GM12878 (cell line): ENCODE data around the gene ARID1A. TPM values are rescaled to one million over a fixed set of nuclear protein-coding genes. Genes with fewer than 3 reads are reported as not detected.

Experiments
- ATAC-seq: fragments of 200-7000 bp; cut with Tn5 transposase; 3 replicates; pipeline ENCODE4 v1.9.1; 2020; ENCODE audit warnings: mild to moderate bottlenecking, moderate library complexity
- BruUV-seq: library from RNA; stranded (reverse); fragments of 400-500 nt; replicated peaks from 2 replicates; lab custom pipeline; 2021; lab: Mats Ljungman, UMichigan
- CTCF ChIA-PET: fragments of 300-600 bp; sonication (Branson Sonifier 250); formaldehyde crosslinking; extraction: SDS; loops from one replicate; lab custom pipeline; 2021; ENCODE audit warnings: inconsistent platforms; lab: Yijun Ruan, JAX
- POLR2A ChIA-PET: fragments of 350-600 bp; formaldehyde crosslinking; extraction: SDS; loops from one replicate; lab custom pipeline; 2021; ENCODE audit warnings: inconsistent platforms; lab: Charles Lee
- RAD21 ChIA-PET: fragments of 300-600 bp; sonication (Branson Sonifier 250); formaldehyde crosslinking; loops from one replicate; lab custom pipeline; 2023; ENCODE audit warnings: antibody characterized with exemption; ENCODE audit not compliant: unreplicated experiment; lab: Charles Lee
- SMC1A ChIA-PET: fragments of 300-600 bp; sonication (Branson Sonifier 250); formaldehyde crosslinking; loops from one replicate; lab custom pipeline; 2023; ENCODE audit not compliant: unreplicated experiment, uncharacterized antibody; lab: Charles Lee
- DNase-seq: peaks from one replicate; pipeline ENCODE4 v3.0.0-alpha.2; 2011; ENCODE audit warnings: low read depth, low spot score
- FAIRE-seq: peaks from 3 replicates; lab custom pipeline; 2011; peaks lifted over from hg19 to GRCh38; lab: Jason Lieb, UNC
- H2AFZ ChIP-seq: 2 replicates; pipeline ENCODE4 v1.6.0; 2011; ENCODE audit warnings: low read depth, low read length, control low read depth; ENCODE audit not compliant: control insufficient read depth
- H3K27ac ChIP-seq: 2 replicates; pipeline ENCODE4 v1.5.1; 2011; ENCODE audit warnings: control low read depth; ENCODE audit not compliant: control insufficient read depth, insufficient read depth
- H3K27me3 ChIP-seq, 2 experiments: replicated peaks in 1 of 2; 2 replicates each; pipeline versions ENCODE4 v1.6.0 to v1.6.1; 2011; ENCODE audit warnings: low read length in 1 of 2; ENCODE audit not compliant: control insufficient read depth in 2 of 2, insufficient read depth in 2 of 2
- H3K36me3 ChIP-seq, 2 experiments: 2 replicates each; pipeline ENCODE4 v1.5.1; 2011; ENCODE audit warnings: low read length in 1 of 2; ENCODE audit not compliant: control insufficient read depth in 2 of 2, insufficient read depth in 2 of 2
- H3K4me1 ChIP-seq: 2 replicates; pipeline ENCODE4 v1.6.1; 2011; ENCODE audit warnings: mild to moderate bottlenecking, low read length, moderate library complexity, mixed read lengths; ENCODE audit not compliant: control insufficient read depth, insufficient read depth
- H3K4me2 ChIP-seq: 2 replicates; pipeline ENCODE4 v1.6.0; 2011; ENCODE audit warnings: control low read depth; ENCODE audit not compliant: control insufficient read depth, insufficient read depth
- H3K4me3 ChIP-seq: fragments of 200-600 bp; sonication (generic); 2 replicates; pipeline ENCODE4 v1.5.1; 2016
- H3K79me2 ChIP-seq: 2 replicates; pipeline ENCODE4 v1.6.0; 2011; ENCODE audit warnings: low read length; ENCODE audit not compliant: control insufficient read depth, insufficient read depth
- H3K9ac ChIP-seq: 2 replicates; pipeline ENCODE4 v1.8.0; 2011; ENCODE audit warnings: low read length, control low read depth, mixed read lengths; ENCODE audit not compliant: control insufficient read depth, insufficient read depth
- H3K9me3 ChIP-seq: replicated peaks from 3 replicates; pipeline ENCODE4 v1.5.1; 2011; ENCODE audit warnings: mild to moderate bottlenecking, low read length; ENCODE audit not compliant: control insufficient read depth, insufficient read depth
- H4K20me1 ChIP-seq: 2 replicates; pipeline ENCODE4 v1.6.0; 2011; ENCODE audit not compliant: control insufficient read depth, insufficient read depth
- ASH2L ChIP-seq: fragments of 300-600, 200-600 bp; sonication (generic); IDR thresholded peaks from 2 replicates; pipeline ENCODE4 v1.6.1; 2017; ENCODE audit warnings: low read depth, mild to moderate bottlenecking, borderline replicate concordance
- BCL11A ChIP-seq: IDR thresholded peaks from 2 replicates; pipeline ENCODE4 v1.6.1; 2011; ENCODE audit warnings: low read depth, low read length
- CEBPB ChIP-seq, 2 experiments: fragments of 150-350 bp in 1 of 2; IDR thresholded peaks; 2 replicates each; pipeline ENCODE4 v1.6.1; 2012 to 2014; ENCODE audit warnings: low read depth in 2 of 2, low read length in 2 of 2, borderline replicate concordance in 1 of 2, inconsistent platforms in 1 of 2
- CEBPZ ChIP-seq: fragments of 150-350 bp; IDR thresholded peaks from 2 replicates; pipeline ENCODE4 v1.6.1; 2016; ENCODE audit warnings: low read depth, low read length
- CHD1 ChIP-seq: IDR thresholded peaks from 2 replicates; pipeline ENCODE4 v1.6.1; 2012; ENCODE audit warnings: low read depth, low read length, improper control_type of control experiment
- CREB1 ChIP-seq: IDR thresholded peaks from 2 replicates; pipeline ENCODE4 v1.6.1; 2012; ENCODE audit warnings: low read depth, mild to moderate bottlenecking, inconsistent platforms
- FOS ChIP-seq: IDR thresholded peaks from 3 replicates; pipeline ENCODE4 v1.6.1; 2011; ENCODE audit warnings: borderline replicate concordance; ENCODE audit not compliant: insufficient read length; ENCODE audit errors: extremely low read depth
- FOXM1 ChIP-seq: IDR thresholded peaks from 2 replicates; pipeline ENCODE4 v1.6.1; 2012; ENCODE audit warnings: low read depth, mild to moderate bottlenecking, inconsistent platforms, low read length, moderate library complexity
- HCFC1 ChIP-seq: fragments of 150-350 bp; IDR thresholded peaks from 2 replicates; pipeline ENCODE4 v1.6.1; 2014; ENCODE audit warnings: low read length
- IRF4 ChIP-seq: IDR thresholded peaks from 2 replicates; pipeline ENCODE4 v1.6.1; 2011; ENCODE audit warnings: low read depth, low read length
- JUNB ChIP-seq: IDR thresholded peaks from 2 replicates; pipeline ENCODE4 v1.6.1; 2016; ENCODE audit warnings: antibody characterized with exemption, mild to moderate bottlenecking
- MXI1 ChIP-seq: fragments of 150-350 bp; IDR thresholded peaks from 2 replicates; pipeline ENCODE4 v1.6.1; 2011; ENCODE audit warnings: low read depth, mild to moderate bottlenecking, inconsistent platforms, low read length, improper control_type of control experiment
- NR2F1 ChIP-seq: fragments of 450-650 bp; conservative IDR thresholded peaks from 2 replicates; pipeline ENCODE4 v1.6.1; 2017; ENCODE audit warnings: mild to moderate bottlenecking
- POU2F2 ChIP-seq: IDR thresholded peaks from 3 replicates; pipeline ENCODE4 v1.6.1; 2011; ENCODE audit warnings: low read depth, mild to moderate bottlenecking, low read length, borderline replicate concordance
- TCF12 ChIP-seq: IDR thresholded peaks from 2 replicates; pipeline ENCODE4 v1.6.1; 2011; ENCODE audit warnings: low read depth, mild to moderate bottlenecking, low read length
- ZZZ3 ChIP-seq: IDR thresholded peaks from 2 replicates; pipeline ENCODE4 v1.6.1; 2011; ENCODE audit warnings: low read depth; ENCODE audit not compliant: control insufficient read depth, insufficient read length
- WGBS: methylation state at CpG from one replicate; pipeline ENCODE4 v1.1.6; 2016; ENCODE audit warnings: low lambda C conversion rate; ENCODE audit not compliant: insufficient replicate concordance, insufficient coverage; ENCODE audit errors: missing lambda C conversion rate; 5-methylcytosine and 5-hydroxymethylcytosine counted together
- in situ Hi-C: fragments of 300-500 bp; cut with MboI; formaldehyde crosslinking; loops from 9 replicates; pipeline ENCODE4 v1.14.3; 2018; ENCODE audit warnings: mixed read lengths
- intact Hi-C: fragments of 100-400 bp; cut with micrococcal nuclease; formaldehyde crosslinking; loops from one replicate; pipeline ENCODE4 v1.14.2; 2022; ENCODE audit not compliant: unreplicated experiment
- polyA plus RNA-seq, 11 experiments: library from polyadenylated mRNA; depleted of rRNA in 4 of 11; unstranded in 6 of 11; stranded (reverse) in 5 of 11; fragments of >200 nt; fragmentation: Nextera tagmentation in 4 of 11; fragmentation: Illumina TruSeq in 1 of 11; extraction: Ambion mirVana in 4 of 11; extraction: Trizol in 1 of 11; gene quantifications; 1 replicate in 1 of 11; 2 replicates in 10 of 11; pipeline versions ENCODE4 v1.2.1 to v1.2.3, GENCODE V29; 2011 to 2016; ENCODE audit warnings: inconsistent platforms in 2 of 11, missing spikeins in 2 of 11, low read depth in 1 of 11
- total RNA-seq, 4 experiments: library from RNA; depleted of rRNA in 3 of 4; stranded (reverse); fragments of >200 nt in 3 of 4; fragmentation: Illumina TruSeq in 1 of 4; extraction: Trizol in 1 of 4; gene quantifications; 2 replicates each; pipeline versions ENCODE4 v1.2.1 to v1.2.3, GENCODE V29; 2013 to 2021
- TF ChIP-seq, protein P1 (sequence below): fragments of 450-650 bp; IDR thresholded peaks from 2 replicates; pipeline ENCODE4 v1.6.1; 2017; ENCODE audit warnings: mild to moderate bottlenecking, low read depth, inconsistent platforms; ENCODE audit not compliant: poor library complexity, severe bottlenecking

The ARID1A gene
- total and polyA plus RNA-seq, 10 of the 15 experiments (the other 5 are each of a cell fraction or from before 2014, with no cell fraction given) = 10.0 to 98.0 (median 23.5) TPM

GRCh38 chr1:26780344-26780957 is 84.6 kb downstream of the ARID1A start:
- ChIA-PET CTCF (interaction anchor here (1.0 to 1.1 kb wide), 2 partner anchors 31 to 58 kb away, joined by 3 to 4 read pairs; no protein-coding TSS in a partner anchor), RAD21 (interaction anchor here (1.3 kb wide), 1 partner anchor 104 kb away, joined by 3 read pairs; no protein-coding TSS in a partner anchor), POLR2A (interaction anchor here (1.1 kb wide), 1 partner anchor 158 kb away, joined by 6 read pairs; no protein-coding TSS in a partner anchor)
- Histone ChIP-seq H3K4me1 (peaks cover 5% of the 10 kb centered on the region; the same call in 1 of the 2 replicates), H3K9ac (no peak overlapping the region), H3K4me2 (no peak overlapping the region), H3K9me3 (no peaks in the 10 kb centered on the region)
- in situ Hi-C loops = no loop called here
- TF ChIP-seq FOS (no peak), MXI1 (no peak), HCFC1 (no peak), POU2F2 (no peak), IRF4 (no peak), JUNB (no peak), FOXM1 (no peak), CEBPZ (no peak), TCF12 (no peak), ZZZ3 (no peak), NR2F1 (no peak), CREB1 (no peak), ASH2L (no peak), CEBPB (IDR thresholded peaks at IDR 0.05; ENCODE audit: borderline replicate concordance in 1 of 2, low read depth in 2 of 2, low read length in 2 of 2) (no peak), CHD1 (no peak), BCL11A (no peak)
- TF ChIP-seq, protein P1, sequence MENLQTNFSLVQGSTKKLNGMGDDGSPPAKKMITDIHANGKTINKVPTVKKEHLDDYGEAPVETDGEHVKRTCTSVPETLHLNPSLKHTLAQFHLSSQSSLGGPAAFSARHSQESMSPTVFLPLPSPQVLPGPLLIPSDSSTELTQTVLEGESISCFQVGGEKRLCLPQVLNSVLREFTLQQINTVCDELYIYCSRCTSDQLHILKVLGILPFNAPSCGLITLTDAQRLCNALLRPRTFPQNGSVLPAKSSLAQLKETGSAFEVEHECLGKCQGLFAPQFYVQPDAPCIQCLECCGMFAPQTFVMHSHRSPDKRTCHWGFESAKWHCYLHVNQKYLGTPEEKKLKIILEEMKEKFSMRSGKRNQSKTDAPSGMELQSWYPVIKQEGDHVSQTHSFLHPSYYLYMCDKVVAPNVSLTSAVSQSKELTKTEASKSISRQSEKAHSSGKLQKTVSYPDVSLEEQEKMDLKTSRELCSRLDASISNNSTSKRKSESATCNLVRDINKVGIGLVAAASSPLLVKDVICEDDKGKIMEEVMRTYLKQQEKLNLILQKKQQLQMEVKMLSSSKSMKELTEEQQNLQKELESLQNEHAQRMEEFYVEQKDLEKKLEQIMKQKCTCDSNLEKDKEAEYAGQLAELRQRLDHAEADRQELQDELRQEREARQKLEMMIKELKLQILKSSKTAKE = no peak
- TF ChIP-seq, all 136 proteins: peak for 0
- Histone ChIP-seq H4K20me1 (no peaks in the 10 kb centered on the region), H3K79me2 (no peaks in the 10 kb centered on the region; the same call in 1 of the 2 replicates), H3K27ac (no peak overlapping the region), H2AFZ (no peak overlapping the region), H3K36me3 (peaks cover 22 to 32% of the 10 kb centered on the region in 2 experiments), H3K4me3 (no peak overlapping the region), H3K27me3 (no peaks in the 10 kb centered on the region)
- SMC1A ChIA-PET = interaction anchor here (1.2 to 1.7 kb wide), 2 partner anchors 77 to 178 kb away, joined by 3 to 6 read pairs; no protein-coding TSS in a partner anchor
- DNase-seq (no peak), ATAC-seq (no peak), FAIRE-seq (no peak)
- intact Hi-C loops = no loop called here
- BruUV-seq = no TSS peak
- WGBS = 79% methylated on average over 21 of the region's 21 CpGs
